ENCODE results near the gene PRR7. TPM values are rescaled to one million over a fixed set of nuclear protein-coding genes. Genes with fewer than 3 reads are reported as not detected.
A peak's percentile ranks its signal among the peaks of the same experiment; 100 is the strongest.
"Not testable (repeated sequence)": the region's sequence is repeated elsewhere in the genome, so short reads cannot be mapped to it uniquely, and the experiment has no call there.

Gene PRR7
- polyA plus RNA-seq, 1 of the 3 experiments (the other 2 are of a cell fraction) = 17.1 TPM

DNA sequence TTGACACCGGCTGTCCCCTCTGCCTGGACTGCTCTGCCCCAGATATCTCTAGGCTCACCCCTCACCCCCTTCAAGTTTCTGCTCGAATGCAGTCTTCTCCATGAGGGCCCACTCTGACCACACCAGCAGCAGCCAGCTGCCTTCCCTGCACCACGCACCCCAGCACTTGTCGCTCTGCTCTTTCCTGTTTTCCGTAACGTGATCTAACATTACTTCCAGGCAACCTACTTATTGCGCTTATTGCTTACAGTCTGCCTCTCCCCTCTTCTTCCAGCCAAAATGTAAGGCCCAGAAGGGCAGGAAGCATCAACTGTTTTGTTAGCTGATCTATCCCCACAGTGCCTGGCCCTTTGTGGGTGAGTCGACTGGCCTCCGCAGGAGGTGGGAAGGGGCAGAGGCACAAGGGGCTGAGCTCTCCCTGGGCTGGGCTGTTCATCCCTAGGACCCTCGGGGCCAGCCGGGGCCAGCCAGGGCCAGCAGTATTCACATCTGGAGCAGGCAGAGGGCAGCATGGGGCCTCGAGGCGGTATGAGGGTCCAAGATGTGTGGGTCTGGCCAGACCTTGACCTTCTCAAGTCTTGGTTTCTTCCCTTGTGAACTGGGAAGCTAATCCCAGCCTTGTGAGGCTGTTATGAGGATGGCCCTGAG lies 38.4 kb downstream of the PRR7 start:
- no peak overlapping the region for H3K9ac ChIP-seq

DNA sequence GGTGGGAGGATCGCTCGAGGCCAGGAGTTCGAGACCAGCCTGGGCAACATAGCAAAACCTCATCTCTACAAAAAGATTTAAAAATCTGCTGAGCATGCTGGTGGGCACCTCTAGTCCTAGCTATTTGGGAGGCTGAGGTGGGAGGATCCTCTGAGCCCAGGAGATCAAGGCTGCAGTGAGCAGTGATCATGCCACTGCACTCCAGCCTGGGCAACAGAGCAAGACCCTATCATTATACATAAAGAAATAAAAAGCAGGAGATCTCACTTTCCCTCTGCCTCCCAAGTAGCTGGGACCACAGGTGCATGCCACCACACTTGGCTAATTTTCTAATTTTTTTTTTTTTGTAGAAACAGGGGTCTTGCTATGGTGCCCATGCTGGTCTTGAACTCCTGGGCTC lies 39.1 kb downstream of the PRR7 start:
- Histone ChIP-seq H4K20me1 (ENCODE audit: insufficient read depth) (peaks cover 53% of the 10 kb centered on the region), H3K79me2 (ENCODE audit: insufficient read depth) (peaks cover 15% of the 10 kb centered on the region; the same call in 1 of the 2 replicates), H3K36me3 (replicated peaks in 1 of 2; ENCODE audit: control insufficient read depth in 1 of 2, insufficient read depth in 2 of 2, low read length in 1 of 2) (peaks cover 47 to 54% of the 10 kb centered on the region in 2 experiments), H3F3A (replicated peaks; ENCODE audit: insufficient read depth) (peaks cover 61% of the 10 kb centered on the region), H3K4me1 (ENCODE audit: control insufficient read depth in 1 of 2, insufficient read depth in 2 of 2, low read depth in 1 of 2, low read length in 1 of 2) (peaks cover 0 to 38% of the 10 kb centered on the region in 2 experiments; a peak in 1 of 4 replicates), H3K27ac (ENCODE audit: low read depth in 2 of 2, low read length in 1 of 2) (0 out of 4 replicates have a peak overlapping the region, but pooled peaks of 1 of the 2 experiments have one; percentile 30)
- 90% methylated on average over 3 of the region's 3 CpGs for WGBS (ENCODE audit: low lambda C conversion rate)
- H3K9me3 ChIP-seq; H3K4me2 ChIP-seq; H3K9ac ChIP-seq; DNase-seq; H3K4me3 ChIP-seq (ENCODE audit: low read depth in 2 of 2, low read length in 1 of 2); POLR2A ChIA-PET; H2AFZ ChIP-seq (ENCODE audit: low read depth); H3K9me2 ChIP-seq; H3K27me3 ChIP-seq (ENCODE audit: insufficient read depth): not testable (repeated sequence)
- CTCF ChIA-PET = interaction anchor here (0.7 to 20.3 kb wide), 3 partner anchors 9 to 31 kb away, joined by 3 to 201 read pairs (median 10); partner anchors contain the start of gene PDLIM7

More for the DNA sequence above, 38.4 kb downstream of the PRR7 start:
- Histone ChIP-seq H3K4me2 (no peak overlapping the region), H3K4me1 (ENCODE audit: control insufficient read depth in 1 of 2, insufficient read depth in 2 of 2, low read depth in 1 of 2, low read length in 1 of 2) (peaks cover 4 to 44% of the 10 kb centered on the region in 2 experiments; a peak in 2 of 4 replicates), H4K20me1 (ENCODE audit: insufficient read depth) (peaks cover 49% of the 10 kb centered on the region), H3K9me3 (no peaks in the 10 kb centered on the region), H3K27ac (ENCODE audit: low read depth in 2 of 2, low read length in 1 of 2) (peak overlapping the region; percentile 17 to 30; a peak in 3 of 4 replicates), H3K9me2 (no peaks in the 10 kb centered on the region), H2AFZ (ENCODE audit: low read depth) (no peak overlapping the region), H3K36me3 (replicated peaks in 1 of 2; ENCODE audit: control insufficient read depth in 1 of 2, insufficient read depth in 2 of 2, low read length in 1 of 2) (peaks cover 46 to 48% of the 10 kb centered on the region in 2 experiments), H3K79me2 (ENCODE audit: insufficient read depth) (peaks cover 8% of the 10 kb centered on the region; the same call in 1 of the 2 replicates), H3K4me3 (ENCODE audit: low read depth in 2 of 2, low read length in 1 of 2) (no peak overlapping the region), H3K27me3 (ENCODE audit: insufficient read depth) (no peaks in the 10 kb centered on the region), H3F3A (replicated peaks; ENCODE audit: insufficient read depth) (peaks cover 65% of the 10 kb centered on the region)
- ChIA-PET CTCF (interaction anchor here (0.7 to 20.3 kb wide), 5 partner anchors 10 to 80 kb away, joined by 3 to 201 read pairs (median 3); partner anchors contain the start of gene PDLIM7), POLR2A (no interaction called here)
- no peak for DNase-seq
- TF ChIP-seq JUND (IDR thresholded peaks at IDR 0.05) (no peak), FOSL2 (IDR thresholded peaks at IDR 0.05; ENCODE audit: borderline replicate concordance, low read depth) (no peak), MEF2A (IDR thresholded peaks at IDR 0.05; ENCODE audit: borderline replicate concordance, low read depth) (no peak), TEAD4 (IDR thresholded peaks at IDR 0.05; ENCODE audit: borderline replicate concordance, insufficient read depth) (no peak), NRF1 (IDR thresholded peaks at IDR 0.05; ENCODE audit: low read depth, low read length) (no peak), RCOR1 (IDR thresholded peaks at IDR 0.05; ENCODE audit: low read length) (no peak), EZH2phosphoT487 (IDR thresholded peaks at IDR 0.05; ENCODE audit: borderline replicate concordance, low read depth) (no peak), POLR2AphosphoS5 (IDR thresholded peaks at IDR 0.05; ENCODE audit: low read depth, low read length) (no peak; the same call in 1 of the 2 replicates), CHD2 (IDR thresholded peaks at IDR 0.05; ENCODE audit: low read length, partially characterized antibody) (no peak), TAF1 (IDR thresholded peaks at IDR 0.05; ENCODE audit: borderline replicate concordance, low read depth, low read length) (no peak), ELF1 (IDR thresholded peaks at IDR 0.05) (no peak), GABPA (IDR thresholded peaks at IDR 0.05; ENCODE audit: low read depth) (no peak)
- TF ChIP-seq, protein P1, sequence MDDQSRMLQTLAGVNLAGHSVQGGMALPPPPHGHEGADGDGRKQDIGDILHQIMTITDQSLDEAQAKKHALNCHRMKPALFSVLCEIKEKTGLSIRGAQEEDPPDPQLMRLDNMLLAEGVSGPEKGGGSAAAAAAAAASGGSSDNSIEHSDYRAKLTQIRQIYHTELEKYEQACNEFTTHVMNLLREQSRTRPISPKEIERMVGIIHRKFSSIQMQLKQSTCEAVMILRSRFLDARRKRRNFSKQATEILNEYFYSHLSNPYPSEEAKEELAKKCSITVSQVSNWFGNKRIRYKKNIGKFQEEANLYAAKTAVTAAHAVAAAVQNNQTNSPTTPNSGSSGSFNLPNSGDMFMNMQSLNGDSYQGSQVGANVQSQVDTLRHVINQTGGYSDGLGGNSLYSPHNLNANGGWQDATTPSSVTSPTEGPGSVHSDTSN (IDR thresholded peaks at IDR 0.05) = no peak
- TF ChIP-seq, protein P2, sequence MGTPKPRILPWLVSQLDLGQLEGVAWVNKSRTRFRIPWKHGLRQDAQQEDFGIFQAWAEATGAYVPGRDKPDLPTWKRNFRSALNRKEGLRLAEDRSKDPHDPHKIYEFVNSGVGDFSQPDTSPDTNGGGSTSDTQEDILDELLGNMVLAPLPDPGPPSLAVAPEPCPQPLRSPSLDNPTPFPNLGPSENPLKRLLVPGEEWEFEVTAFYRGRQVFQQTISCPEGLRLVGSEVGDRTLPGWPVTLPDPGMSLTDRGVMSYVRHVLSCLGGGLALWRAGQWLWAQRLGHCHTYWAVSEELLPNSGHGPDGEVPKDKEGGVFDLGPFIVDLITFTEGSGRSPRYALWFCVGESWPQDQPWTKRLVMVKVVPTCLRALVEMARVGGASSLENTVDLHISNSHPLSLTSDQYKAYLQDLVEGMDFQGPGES (IDR thresholded peaks at IDR 0.05; ENCODE audit: low read depth, low read length) = no peak
- 77% methylated on average over 12 of the region's 13 CpGs for WGBS (ENCODE audit: low lambda C conversion rate)

All from SK-N-SH (cell line).